ENCODE results near the gene PKP3. TPM values are rescaled to one million over a fixed set of nuclear protein-coding genes. Genes with fewer than 3 reads are reported as not detected.

The PKP3 gene
- total and polyA plus RNA-seq, 12 donors = 0.13 to 3.0 (median 0.72) TPM

DNA sequence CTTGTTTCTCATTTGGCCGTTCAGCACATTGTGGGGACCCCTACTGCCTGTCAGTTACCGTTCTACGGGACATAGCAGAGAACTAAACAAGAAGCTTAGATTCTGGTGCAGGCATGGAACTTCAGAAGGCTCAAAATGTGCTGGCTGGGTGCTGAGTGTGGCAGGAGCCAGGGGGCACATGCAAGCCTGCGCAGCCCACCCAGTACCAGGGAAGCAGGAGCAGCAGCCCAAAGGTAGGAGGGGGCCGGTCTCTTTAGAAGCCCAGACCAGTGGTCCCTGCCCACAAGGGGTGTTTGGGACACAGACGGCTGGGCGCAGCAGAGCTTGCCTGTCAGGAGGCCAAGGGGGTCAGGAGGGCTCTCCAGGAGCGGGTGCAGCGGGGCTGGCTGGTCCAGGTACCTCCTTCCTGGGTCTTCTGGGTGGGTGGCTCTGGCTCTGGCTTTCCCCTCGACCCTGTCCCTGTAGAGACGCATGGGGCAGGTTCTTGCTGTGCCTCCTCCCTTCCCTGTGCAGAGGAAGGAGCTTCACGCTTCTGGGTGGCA, 58.3 kb downstream of the PKP3 start:
- intact Hi-C loops (cut with DNase I) = loop anchor here in 6 of 10 donors (5.0 to 10.0 kb wide), 5 partner anchors 45 to 150 kb away; partner anchors contain the start of gene RNH1 (in 3 of the 6)
- H3K36me3 ChIP-seq = peaks cover 0 to 37% (median 3%) of the 10 kb centered on the region in 9 donors
- ATAC-seq (no peak), DNase-seq (no peak)
- WGBS, 2 donors = 88 to 93% methylated on average over 12 of the region's 12 CpGs
- no peaks in the 10 kb centered on the region for H3K9me3 ChIP-seq
- H3K27ac ChIP-seq = no peak overlapping the region
- H3K4me1 ChIP-seq = peaks cover 19 to 54% (median 36%) of the 10 kb centered on the region in 9 donors
- TF ChIP-seq, protein P1, sequence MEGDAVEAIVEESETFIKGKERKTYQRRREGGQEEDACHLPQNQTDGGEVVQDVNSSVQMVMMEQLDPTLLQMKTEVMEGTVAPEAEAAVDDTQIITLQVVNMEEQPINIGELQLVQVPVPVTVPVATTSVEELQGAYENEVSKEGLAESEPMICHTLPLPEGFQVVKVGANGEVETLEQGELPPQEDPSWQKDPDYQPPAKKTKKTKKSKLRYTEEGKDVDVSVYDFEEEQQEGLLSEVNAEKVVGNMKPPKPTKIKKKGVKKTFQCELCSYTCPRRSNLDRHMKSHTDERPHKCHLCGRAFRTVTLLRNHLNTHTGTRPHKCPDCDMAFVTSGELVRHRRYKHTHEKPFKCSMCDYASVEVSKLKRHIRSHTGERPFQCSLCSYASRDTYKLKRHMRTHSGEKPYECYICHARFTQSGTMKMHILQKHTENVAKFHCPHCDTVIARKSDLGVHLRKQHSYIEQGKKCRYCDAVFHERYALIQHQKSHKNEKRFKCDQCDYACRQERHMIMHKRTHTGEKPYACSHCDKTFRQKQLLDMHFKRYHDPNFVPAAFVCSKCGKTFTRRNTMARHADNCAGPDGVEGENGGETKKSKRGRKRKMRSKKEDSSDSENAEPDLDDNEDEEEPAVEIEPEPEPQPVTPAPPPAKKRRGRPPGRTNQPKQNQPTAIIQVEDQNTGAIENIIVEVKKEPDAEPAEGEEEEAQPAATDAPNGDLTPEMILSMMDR (IDR thresholded peaks at IDR 0.05) = no peak
- H3K4me3 ChIP-seq = no peak overlapping the region
- no peaks in the 10 kb centered on the region for H3K27me3 ChIP-seq

DNA sequence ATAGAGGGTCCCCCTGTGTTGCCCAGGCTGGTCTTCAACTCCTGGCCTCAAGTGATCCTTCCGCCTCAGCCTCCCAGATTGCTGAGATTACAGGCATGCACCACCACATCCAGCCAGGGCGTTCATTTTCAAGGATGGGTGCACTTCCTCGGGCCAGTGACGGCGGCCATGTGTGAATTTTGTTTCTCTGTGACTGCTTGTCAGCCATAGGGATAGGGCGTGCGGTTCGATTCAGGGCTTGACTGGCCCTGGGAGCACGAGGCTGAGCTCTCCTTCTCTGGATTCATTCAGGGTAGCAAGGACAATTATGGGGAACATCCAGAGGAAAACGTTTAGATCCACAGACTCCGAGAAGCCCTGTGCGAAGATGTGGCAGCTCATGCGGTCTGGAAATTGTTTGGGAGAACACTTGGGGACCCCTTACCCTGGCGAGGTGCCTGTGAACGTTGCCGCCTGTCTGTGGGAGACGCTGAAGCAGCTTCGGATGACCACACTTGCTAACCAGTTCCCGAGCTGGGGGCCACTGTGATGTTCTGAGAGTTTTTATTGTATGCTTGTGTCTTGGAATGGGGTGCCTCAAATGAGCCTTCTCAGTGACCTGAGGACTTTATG, 59.0 kb downstream of the PKP3 start:
- Histone ChIP-seq H3K9me3 (no peaks in the 10 kb centered on the region), H3K4me1 (peaks cover 19 to 49% (median 34%) of the 10 kb centered on the region in 9 donors), H3K36me3 (peaks cover 0 to 39% (median 3%) of the 10 kb centered on the region in 9 donors), H3K27me3 (no peaks in the 10 kb centered on the region), H3K4me3 (no peak overlapping the region), H3K27ac (no peak overlapping the region)
- WGBS, 2 donors = 88 to 90% methylated on average over 19 of the region's 19 CpGs
- no peak for ATAC-seq
- intact Hi-C loops (cut with DNase I) = loop anchor here in 6 of 10 donors (5.0 to 10.0 kb wide), 5 partner anchors 44 to 151 kb away; partner anchors contain the start of gene RNH1 (in 3 of the 6)
- DNase-seq = no peak
- TF ChIP-seq, protein P1 (IDR thresholded peaks at IDR 0.05) = no peak

DNA sequence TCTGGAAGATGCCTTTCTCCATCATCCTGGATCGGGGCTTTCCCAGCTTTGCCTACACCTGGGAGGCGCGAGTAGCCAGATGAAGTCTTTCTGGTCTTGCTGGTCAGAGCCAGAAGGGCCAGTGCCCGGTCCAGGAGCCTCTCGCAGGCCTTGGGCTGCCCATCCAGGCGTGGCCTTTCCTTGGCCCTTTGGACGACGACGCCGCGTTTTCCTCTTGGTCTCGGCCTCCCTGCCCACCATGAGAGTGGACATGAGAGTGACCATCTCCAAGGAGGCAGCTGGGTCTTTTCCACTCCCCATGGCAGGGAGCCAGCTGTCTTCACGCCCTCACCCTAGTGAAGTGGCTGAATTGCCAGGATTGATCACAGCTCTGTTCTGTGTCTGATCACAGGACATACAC, 59.6 kb downstream of the PKP3 start:
- Histone ChIP-seq H3K36me3 (peaks cover 0 to 39% (median 3%) of the 10 kb centered on the region in 9 donors), H3K27me3 (no peaks in the 10 kb centered on the region), H3K4me1 (peaks cover 18 to 46% (median 31%) of the 10 kb centered on the region in 9 donors), H3K9me3 (no peaks in the 10 kb centered on the region), H3K4me3 (no peak overlapping the region), H3K27ac (no peak overlapping the region)
- intact Hi-C loops (cut with DNase I) = loop anchor here in 6 of 10 donors (5.0 to 10.0 kb wide), 5 partner anchors 44 to 151 kb away; partner anchors contain the start of gene RNH1 (in 3 of the 6)
- 81 to 90% methylated on average over 13 of the region's 13 CpGs for WGBS, 2 donors
- DNase-seq (no peak), ATAC-seq (no peak)
- TF ChIP-seq, protein P1 (IDR thresholded peaks at IDR 0.05) = no peak

DNA sequence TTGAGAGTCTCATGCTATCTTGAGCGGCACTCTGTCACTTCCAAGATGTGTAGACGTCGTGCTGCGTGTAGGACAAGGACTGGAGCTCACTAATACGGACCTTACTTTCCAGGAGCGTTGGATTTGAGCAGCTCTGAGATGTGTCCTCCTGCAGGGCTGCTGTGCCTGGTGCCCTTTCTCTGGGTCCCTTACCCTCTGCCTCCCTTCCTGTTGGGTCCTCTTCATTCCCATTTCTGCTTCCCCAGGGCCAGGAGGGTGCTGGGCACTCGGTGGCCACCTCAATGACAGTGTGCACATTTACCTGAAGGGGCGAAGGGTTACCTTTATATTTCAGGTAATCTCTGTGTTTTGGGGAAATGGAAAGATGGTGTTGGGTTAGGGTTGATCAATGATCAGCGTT, 60.0 kb downstream of the PKP3 start:
- Histone ChIP-seq H3K4me1 (peaks cover 14 to 41% (median 26%) of the 10 kb centered on the region in 9 donors), H3K36me3 (peaks cover 0 to 39% (median 3%) of the 10 kb centered on the region in 9 donors), H3K27ac (no peak overlapping the region), H3K4me3 (no peak overlapping the region), H3K9me3 (no peaks in the 10 kb centered on the region), H3K27me3 (no peaks in the 10 kb centered on the region)
- DNase-seq (no peak), ATAC-seq (no peak)
- 72 to 79% methylated on average over 9 of the region's 9 CpGs for WGBS, 2 donors
- TF ChIP-seq, protein P1 (IDR thresholded peaks at IDR 0.05) = no peak
- intact Hi-C loops (cut with DNase I) = loop anchor here in 6 of 10 donors (5.0 to 10.0 kb wide), 5 partner anchors 43 to 152 kb away; partner anchors contain the start of gene RNH1 (in 3 of the 6)

Other genes starting within 250 kb of the PKP3 start
- gene SCGB1C1, start 201.1 kb upstream of the PKP3 start, total RNA-seq = not detected
- gene SCGB1C1, start 201.1 kb upstream of the PKP3 start, polyA plus RNA-seq = not detected
- gene BET1L, start 186.8 kb upstream of the PKP3 start, total RNA-seq = 10 to 100 TPM; 18.7 to 32.0 (median 20.7) TPM
- 10 to 100 TPM; 12.4 to 23.5 TPM for gene BET1L, start 186.8 kb upstream of the PKP3 start, polyA plus RNA-seq
- gene RIC8A, start 186.5 kb upstream of the PKP3 start, total RNA-seq = 10 to 100 TPM; 38.4 to 82.1 (median 59.5) TPM
- gene RIC8A, start 186.5 kb upstream of the PKP3 start, polyA plus RNA-seq = 10 to 100 TPM; 38.6 to 76.4 TPM
- gene SIRT3, start 157.9 kb upstream of the PKP3 start, total RNA-seq = 10 to 100 TPM; 33.1 to 50.2 (median 35.5) TPM
- 10 to 100 TPM; 18.5 to 23.3 TPM for gene SIRT3, start 157.9 kb upstream of the PKP3 start, polyA plus RNA-seq
- gene PSMD13, start 157.2 kb upstream of the PKP3 start, total RNA-seq = 100 to 1,000 TPM in 3 of 10 donors, 10 to 100 TPM in 7; 78.7 to 110 (median 90.4) TPM
- gene PSMD13, start 157.2 kb upstream of the PKP3 start, polyA plus RNA-seq = 100 to 1,000 TPM; 129 to 163 TPM
- under 1 TPM in 4 of 10 donors, not detected in 6; 0.09 to 0.25 (median 0.12) TPM for gene NLRP6, start 115.8 kb upstream of the PKP3 start, total RNA-seq
- under 1 TPM; 0.07 to 0.09 TPM for gene NLRP6, start 115.8 kb upstream of the PKP3 start, polyA plus RNA-seq
- 10 to 100 TPM in 1 of 10 donors, 1 to 10 TPM in 9; 3.3 to 10.8 (median 5.9) TPM for gene PGGHG, start 105.1 kb upstream of the PKP3 start, total RNA-seq
- gene PGGHG, start 105.1 kb upstream of the PKP3 start, polyA plus RNA-seq = 10 to 100 TPM; 15.9 to 45.3 TPM
- gene IFITM5, start 94.7 kb upstream of the PKP3 start, total RNA-seq = not detected
- not detected for gene IFITM5, start 94.7 kb upstream of the PKP3 start, polyA plus RNA-seq
- 100 to 1,000 TPM in 7 of 10 donors, 10 to 100 TPM in 3; 57.2 to 333 (median 144) TPM for gene IFITM2, start 86.4 kb upstream of the PKP3 start, total RNA-seq
- 100 to 1,000 TPM; 423 to 843 TPM for gene IFITM2, start 86.4 kb upstream of the PKP3 start, polyA plus RNA-seq
- 100 to 1,000 TPM in 4 of 10 donors, 10 to 100 TPM in 6; 51.6 to 182 (median 94.9) TPM for gene IFITM1, start 80.2 kb upstream of the PKP3 start, total RNA-seq
- 100 to 1,000 TPM; 235 to 427 TPM for gene IFITM1, start 80.2 kb upstream of the PKP3 start, polyA plus RNA-seq
- gene IFITM3, start 73.3 kb upstream of the PKP3 start, total RNA-seq = 100 to 1,000 TPM in 9 of 10 donors, 10 to 100 TPM in 1; 94.1 to 591 (median 172) TPM
- gene IFITM3, start 73.3 kb upstream of the PKP3 start, polyA plus RNA-seq = 1,000 to 10,000 TPM in 1 of 2 donors, 100 to 1,000 TPM in 1; 676 to 1,409 TPM
- 1 to 10 TPM in 1 of 10 donors, under 1 TPM in 6, not detected in 3; 0.09 to 1.6 (median 0.25) TPM for gene B4GALNT4, start 24.7 kb upstream of the PKP3 start, total RNA-seq
- gene B4GALNT4, start 24.7 kb upstream of the PKP3 start, polyA plus RNA-seq = 1 to 10 TPM in 1 of 2 donors, under 1 TPM in 1; 0.75 to 1.7 TPM
- gene SIGIRR, start 20.8 kb downstream of the PKP3 start, total RNA-seq = 10 to 100 TPM; 20.4 to 52.4 (median 30.0) TPM
- 100 to 1,000 TPM in 1 of 2 donors, 10 to 100 TPM in 1; 56.0 to 187 TPM for gene SIGIRR, start 20.8 kb downstream of the PKP3 start, polyA plus RNA-seq
- 1 to 10 TPM in 1 of 10 donors, under 1 TPM in 5, not detected in 4; 0.05 to 2.3 (median 0.19) TPM for gene ANO9, start 47.8 kb downstream of the PKP3 start, total RNA-seq
- gene ANO9, start 47.8 kb downstream of the PKP3 start, polyA plus RNA-seq = under 1 TPM; 0.13 to 0.37 TPM
- gene PTDSS2, start 56.1 kb downstream of the PKP3 start, total RNA-seq = 10 to 100 TPM; 16.7 to 37.9 (median 24.8) TPM
- gene PTDSS2, start 56.1 kb downstream of the PKP3 start, polyA plus RNA-seq = 10 to 100 TPM; 31.4 to 55.5 TPM
- gene RNH1, start 113.0 kb downstream of the PKP3 start, total RNA-seq = 100 to 1,000 TPM; 118 to 221 (median 153) TPM
- gene RNH1, start 113.0 kb downstream of the PKP3 start, polyA plus RNA-seq = 100 to 1,000 TPM in 1 of 2 donors, 10 to 100 TPM in 1; 37.4 to 189 TPM
- 10 to 100 TPM; 44.7 to 61.1 (median 54.5) TPM for gene HRAS, start 141.4 kb downstream of the PKP3 start, total RNA-seq
- gene HRAS, start 141.4 kb downstream of the PKP3 start, polyA plus RNA-seq = 100 to 1,000 TPM; 107 to 132 TPM
- under 1 TPM in 8 of 10 donors, not detected in 2; 0.13 to 0.49 (median 0.19) TPM for gene LRRC56, start 143.3 kb downstream of the PKP3 start, total RNA-seq
- gene LRRC56, start 143.3 kb downstream of the PKP3 start, polyA plus RNA-seq = under 1 TPM; 0.26 to 0.37 TPM
- under 1 TPM in 8 of 10 donors, not detected in 2; 0.30 to 0.72 (median 0.45) TPM for gene LMNTD2, start 166.5 kb downstream of the PKP3 start, total RNA-seq
- 1 to 10 TPM in 1 of 2 donors, under 1 TPM in 1; 0.41 to 1.4 TPM for gene LMNTD2, start 166.5 kb downstream of the PKP3 start, polyA plus RNA-seq
- 1 to 10 TPM in 9 of 10 donors, under 1 TPM in 1; 0.96 to 4.0 (median 2.1) TPM for gene RASSF7, start 166.8 kb downstream of the PKP3 start, total RNA-seq
- gene RASSF7, start 166.8 kb downstream of the PKP3 start, polyA plus RNA-seq = 10 to 100 TPM in 1 of 2 donors, 1 to 10 TPM in 1; 6.9 to 14.2 TPM
- 10 to 100 TPM; 14.7 to 23.0 (median 18.5) TPM for gene PHRF1, start 182.3 kb downstream of the PKP3 start, total RNA-seq
- 10 to 100 TPM; 10.5 to 19.1 TPM for gene PHRF1, start 182.3 kb downstream of the PKP3 start, polyA plus RNA-seq
- gene IRF7, start 221.7 kb downstream of the PKP3 start, total RNA-seq = 10 to 100 TPM in 5 of 10 donors, 1 to 10 TPM in 5; 4.5 to 20.2 (median 9.9) TPM
- gene IRF7, start 221.7 kb downstream of the PKP3 start, polyA plus RNA-seq = 10 to 100 TPM; 12.2 to 48.4 TPM
- not detected for gene CDHR5, start 230.7 kb downstream of the PKP3 start, total RNA-seq
- not detected for gene CDHR5, start 230.7 kb downstream of the PKP3 start, polyA plus RNA-seq
- 1 to 10 TPM in 2 of 10 donors, under 1 TPM in 1, not detected in 7; 0.99 to 2.0 (median 1.0) TPM for gene SCT, start 233.0 kb downstream of the PKP3 start, total RNA-seq
- under 1 TPM in 1 of 2 donors, not detected in 1; 0.64 TPM for gene SCT, start 233.0 kb downstream of the PKP3 start, polyA plus RNA-seq
- gene DRD4, start 243.1 kb downstream of the PKP3 start, total RNA-seq = under 1 TPM in 6 of 10 donors, not detected in 4; 0.19 to 0.72 (median 0.49) TPM
- under 1 TPM in 1 of 2 donors, not detected in 1; 0.09 TPM for gene DRD4, start 243.1 kb downstream of the PKP3 start, polyA plus RNA-seq

Data from heart right ventricle (tissue), 16 donors.